ENCODE data around the gene NHS.

- no peak for TF ChIP-seq TAF1 (IDR thresholded peaks at IDR 0.05; ENCODE audit: borderline replicate concordance, insufficient read depth, low read length)
- no peak for TF ChIP-seq POLR2AphosphoS5 (IDR thresholded peaks at IDR 0.05; ENCODE audit: low read depth, low read length)
- TF ChIP-seq REST (IDR thresholded peaks at IDR 0.05; ENCODE audit: insufficient read depth in 1 of 2, low read depth in 2 of 2, low read length in 2 of 2), result no peak
- TF ChIP-seq SIN3A (IDR thresholded peaks at IDR 0.05; ENCODE audit: borderline replicate concordance, insufficient read depth, low read length), result no peak
- no peak for TF ChIP-seq FOXP2 (optimal IDR thresholded peaks at IDR 0.05; ENCODE audit: borderline replicate concordance, extremely low read depth, extremely low read length, insufficient read depth)
Observed at GRCh38 chrX:17553469-17553868, 178.5 kb downstream of the NHS start.

Data from PFSK-1 (cell line).